ENCODE results near the gene PBRM1. TPM values are rescaled to one million over a fixed set of nuclear protein-coding genes. Genes with fewer than 3 reads are reported as not detected.
A peak's percentile ranks its signal among the peaks of the same experiment; 100 is the strongest.

The PBRM1 gene
- total and polyA plus RNA-seq, 3 donors from 2014 or later: 28.9 to 109 (median 99.8) TPM

DNA sequence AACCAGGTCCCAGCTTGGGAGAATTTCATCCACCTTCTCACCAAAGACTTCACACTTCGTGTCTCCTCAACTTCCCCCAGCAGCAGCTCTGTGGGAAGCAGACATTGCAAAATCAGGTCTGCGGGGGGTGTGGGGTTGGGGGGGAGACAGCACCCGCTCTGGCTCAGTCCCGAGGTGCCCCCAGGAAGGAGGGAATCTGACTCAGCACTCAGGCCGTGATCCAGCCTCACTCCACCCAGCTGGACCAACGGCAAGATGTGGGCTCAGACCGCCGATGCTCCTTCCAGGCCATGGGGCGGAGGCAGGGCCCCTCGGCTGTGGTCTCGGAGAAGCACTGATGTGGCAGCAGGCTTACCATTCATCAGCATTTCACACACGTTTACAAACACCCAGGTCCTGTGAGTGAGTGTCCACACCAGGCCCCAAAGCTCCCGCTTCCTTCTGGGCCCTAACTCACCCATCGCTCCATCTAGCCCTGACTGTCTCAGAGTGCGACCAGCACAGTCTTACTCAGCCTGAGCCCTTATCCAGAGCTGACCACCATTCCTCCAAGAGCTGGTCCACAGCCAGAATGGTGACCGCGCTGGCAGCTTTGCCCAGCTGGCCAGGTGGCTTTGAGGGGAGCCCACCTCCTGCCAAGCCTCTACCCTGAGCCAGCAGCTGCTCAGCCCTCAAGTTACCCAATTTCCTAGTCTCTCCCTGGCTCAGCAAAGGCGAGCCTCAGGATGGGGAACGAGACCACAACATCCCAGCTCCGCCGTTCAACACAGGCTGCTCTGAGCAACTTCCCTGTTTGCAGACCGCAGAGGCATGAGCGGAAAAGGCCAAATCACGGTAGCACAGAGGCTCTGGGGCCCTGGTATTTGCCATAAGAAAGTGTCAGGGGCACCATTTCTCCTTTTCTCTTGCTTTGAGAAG lies 187.3 kb downstream of the PBRM1 start:
- H3K9me3 ChIP-seq: no peaks in the 10 kb centered on the region
- TF ChIP-seq, protein P1, sequence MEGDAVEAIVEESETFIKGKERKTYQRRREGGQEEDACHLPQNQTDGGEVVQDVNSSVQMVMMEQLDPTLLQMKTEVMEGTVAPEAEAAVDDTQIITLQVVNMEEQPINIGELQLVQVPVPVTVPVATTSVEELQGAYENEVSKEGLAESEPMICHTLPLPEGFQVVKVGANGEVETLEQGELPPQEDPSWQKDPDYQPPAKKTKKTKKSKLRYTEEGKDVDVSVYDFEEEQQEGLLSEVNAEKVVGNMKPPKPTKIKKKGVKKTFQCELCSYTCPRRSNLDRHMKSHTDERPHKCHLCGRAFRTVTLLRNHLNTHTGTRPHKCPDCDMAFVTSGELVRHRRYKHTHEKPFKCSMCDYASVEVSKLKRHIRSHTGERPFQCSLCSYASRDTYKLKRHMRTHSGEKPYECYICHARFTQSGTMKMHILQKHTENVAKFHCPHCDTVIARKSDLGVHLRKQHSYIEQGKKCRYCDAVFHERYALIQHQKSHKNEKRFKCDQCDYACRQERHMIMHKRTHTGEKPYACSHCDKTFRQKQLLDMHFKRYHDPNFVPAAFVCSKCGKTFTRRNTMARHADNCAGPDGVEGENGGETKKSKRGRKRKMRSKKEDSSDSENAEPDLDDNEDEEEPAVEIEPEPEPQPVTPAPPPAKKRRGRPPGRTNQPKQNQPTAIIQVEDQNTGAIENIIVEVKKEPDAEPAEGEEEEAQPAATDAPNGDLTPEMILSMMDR (IDR thresholded peaks at IDR 0.05): no peak
- no peak for TF ChIP-seq POLR2A (IDR thresholded peaks at IDR 0.05)
- DNase-seq: peak; percentile 41
- H3K4me1 ChIP-seq: peaks cover 26% of the 10 kb centered on the region
- H3K27me3 ChIP-seq: no peaks in the 10 kb centered on the region
- H3K4me3 ChIP-seq: no peak overlapping the region
- intact Hi-C loops (cut with DNase I; ENCODE audit: low total_unique reads): no loop called here
- no peak overlapping the region for H3K27ac ChIP-seq
- H3K36me3 ChIP-seq (ENCODE audit: low read depth, missing control alignments): no peaks in the 10 kb centered on the region
- WGBS, 2 donors: 81 to 90% methylated on average over 11 to 24 of the region's 24 CpGs

DNA sequence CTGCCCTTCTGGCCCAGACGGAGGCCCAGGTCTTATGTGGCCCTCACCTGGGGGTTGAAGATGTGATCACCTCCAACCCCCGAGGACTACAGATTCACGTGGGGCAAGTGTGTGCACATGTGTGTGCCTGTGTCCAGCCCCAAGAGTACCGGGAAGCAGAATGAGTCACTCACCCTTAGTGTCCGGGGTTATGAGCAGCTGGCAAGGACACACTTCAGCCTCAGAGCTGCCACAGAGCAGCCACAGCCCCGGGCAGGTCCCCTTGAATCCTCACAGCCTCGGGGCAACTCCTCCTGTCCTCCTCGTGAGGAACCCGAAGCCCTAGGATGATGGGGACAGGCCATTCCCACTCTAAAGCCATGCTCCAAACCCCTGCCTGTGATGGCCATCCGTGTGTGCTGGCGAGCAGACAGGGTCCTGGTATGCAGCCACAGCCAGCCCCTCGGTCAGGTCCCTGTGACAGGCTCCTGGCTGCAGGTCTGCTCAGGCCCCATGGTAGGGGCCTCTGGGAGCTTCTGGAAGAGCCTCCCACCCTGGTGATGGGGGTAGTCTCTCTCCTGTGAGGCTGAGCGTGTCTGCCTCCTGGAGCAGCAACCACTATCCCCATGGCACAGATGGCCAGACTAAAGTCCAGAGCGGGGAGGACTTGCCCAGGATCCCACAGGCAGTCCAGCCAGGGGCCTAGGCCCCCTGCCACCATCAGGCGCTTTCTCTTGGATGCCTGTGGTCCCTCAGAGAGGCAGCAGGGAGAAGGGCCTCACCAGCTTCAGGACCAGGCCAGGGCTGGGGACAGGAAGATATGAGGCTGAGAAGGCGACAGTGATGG lies 189.7 kb downstream of the PBRM1 start:
- Histone ChIP-seq H3K9me3 (no peaks in the 10 kb centered on the region), H3K27ac (peak overlapping the region; percentile 58 to 74), H3K4me3 (peak overlapping the region in 1 of 2 donors; percentile 10), H3K4me1 (peaks cover 36% of the 10 kb centered on the region), H3K36me3 (ENCODE audit: low read depth, missing control alignments) (no peaks in the 10 kb centered on the region), H3K27me3 (no peaks in the 10 kb centered on the region)
- DNase-seq: no peak
- intact Hi-C loops (cut with DNase I; ENCODE audit: low total_unique reads): no loop called here
- WGBS, 2 donors: 70 to 100% methylated on average over 1 to 16 of the region's 16 CpGs
- TF ChIP-seq, protein P1 (IDR thresholded peaks at IDR 0.05): no peak
- TF ChIP-seq POLR2A (IDR thresholded peaks at IDR 0.05): no peak

Small RNA genes within 50 kb of the gene (small RNA-seq; reads per million reads assigned to genes)
- gene AC006254.2 (0 reads per million in 2 donors), gene RF00569 (3,496 to 5,185 reads per million in 2 donors), gene RF01183 (0 reads per million in 2 donors), gene RNU6-856P (0 reads per million in 2 donors), gene RNU6ATAC16P (0 reads per million in 2 donors), gene SNORD19 (0 reads per million in 2 donors), gene SNORD19B (0 reads per million in 2 donors), gene SNORD69 (3,527 to 3,634 reads per million in 2 donors)

Other genes starting within 250 kb of the PBRM1 start
- 1 to 10 TPM; 1.7 to 2.1 TPM for gene SEMA3G, start 240.8 kb downstream of the PBRM1 start, total RNA-seq
- 3.1 TPM for gene SEMA3G, start 240.8 kb downstream of the PBRM1 start, polyA plus RNA-seq (ENCODE audit: insufficient read depth, low read depth, low replicate concordance)
- gene TNNC1, start 231.9 kb downstream of the PBRM1 start, total RNA-seq: 10 to 100 TPM; 11.3 to 23.2 TPM
- 91.7 TPM for gene TNNC1, start 231.9 kb downstream of the PBRM1 start, polyA plus RNA-seq (ENCODE audit: insufficient read depth, low read depth, low replicate concordance)
- 100 to 1,000 TPM; 315 to 327 TPM for gene NISCH, start 230.3 kb downstream of the PBRM1 start, total RNA-seq
- gene NISCH, start 230.3 kb downstream of the PBRM1 start, polyA plus RNA-seq (ENCODE audit: insufficient read depth, low read depth, low replicate concordance): 166 TPM
- gene STAB1, start 190.6 kb downstream of the PBRM1 start, total RNA-seq: 10 to 100 TPM; 58.6 to 71.9 TPM
- 41.7 TPM for gene STAB1, start 190.6 kb downstream of the PBRM1 start, polyA plus RNA-seq (ENCODE audit: insufficient read depth, low read depth, low replicate concordance)
- 100 to 1,000 TPM; 137 to 147 TPM for gene NT5DC2, start 152.1 kb downstream of the PBRM1 start, total RNA-seq
- gene NT5DC2, start 152.1 kb downstream of the PBRM1 start, polyA plus RNA-seq (ENCODE audit: insufficient read depth, low read depth, low replicate concordance): 92.4 TPM
- gene UQCC5, start 149.3 kb downstream of the PBRM1 start, total RNA-seq: 10 to 100 TPM; 23.0 to 30.5 TPM
- gene UQCC5, start 149.3 kb downstream of the PBRM1 start, polyA plus RNA-seq (ENCODE audit: insufficient read depth, low read depth, low replicate concordance): 37.0 TPM
- 10 to 100 TPM; 50.6 to 57.7 TPM for gene GNL3, start 119 bp upstream of the PBRM1 start, total RNA-seq
- 36.3 TPM for gene GNL3, start 119 bp upstream of the PBRM1 start, polyA plus RNA-seq (ENCODE audit: insufficient read depth, low read depth, low replicate concordance)
- 100 to 1,000 TPM; 107 to 117 TPM for gene GLT8D1, start 19.9 kb upstream of the PBRM1 start, total RNA-seq
- 165 TPM for gene GLT8D1, start 19.9 kb upstream of the PBRM1 start, polyA plus RNA-seq (ENCODE audit: insufficient read depth, low read depth, low replicate concordance)
- gene SPCS1, start 20.2 kb upstream of the PBRM1 start, total RNA-seq: 100 to 1,000 TPM; 166 to 179 TPM
- gene SPCS1, start 20.2 kb upstream of the PBRM1 start, polyA plus RNA-seq (ENCODE audit: insufficient read depth, low read depth, low replicate concordance): 340 TPM
- 10 to 100 TPM; 66.6 to 70.2 TPM for gene NEK4, start 85.0 kb upstream of the PBRM1 start, total RNA-seq
- gene NEK4, start 85.0 kb upstream of the PBRM1 start, polyA plus RNA-seq (ENCODE audit: insufficient read depth, low read depth, low replicate concordance): 114 TPM
- 1 to 10 TPM; 1.8 to 3.5 TPM for gene ITIH1, start 91.7 kb upstream of the PBRM1 start, total RNA-seq
- gene ITIH1, start 91.7 kb upstream of the PBRM1 start, polyA plus RNA-seq (ENCODE audit: insufficient read depth, low read depth, low replicate concordance): 2.9 TPM
- gene ITIH3, start 108.9 kb upstream of the PBRM1 start, total RNA-seq: 1 to 10 TPM; 5.4 to 6.3 TPM
- 9.9 TPM for gene ITIH3, start 108.9 kb upstream of the PBRM1 start, polyA plus RNA-seq (ENCODE audit: insufficient read depth, low read depth, low replicate concordance)
- 10 to 100 TPM; 16.8 to 19.9 TPM for gene ITIH4, start 144.8 kb upstream of the PBRM1 start, total RNA-seq
- 30.2 TPM for gene ITIH4, start 144.8 kb upstream of the PBRM1 start, polyA plus RNA-seq (ENCODE audit: insufficient read depth, low read depth, low replicate concordance)
- 1 to 10 TPM; 3.5 to 3.6 TPM for gene MUSTN1, start 149.1 kb upstream of the PBRM1 start, total RNA-seq
- gene MUSTN1, start 149.1 kb upstream of the PBRM1 start, polyA plus RNA-seq (ENCODE audit: insufficient read depth, low read depth, low replicate concordance): 21.7 TPM
- 10 to 100 TPM; 33.2 to 42.9 TPM for gene STIMATE, start 211.6 kb upstream of the PBRM1 start, total RNA-seq
- 16.7 TPM for gene STIMATE, start 211.6 kb upstream of the PBRM1 start, polyA plus RNA-seq (ENCODE audit: insufficient read depth, low read depth, low replicate concordance)